Right renal pelvis (tissue), 4 donors: ENCODE results near the gene NRL. TPM values are rescaled to one million over a fixed set of nuclear protein-coding genes. Genes with fewer than 3 reads are reported as not detected.

Experiments
- DNase-seq, 4 donors: peaks; one replicate each; pipeline ENCODE4 v3.0.0-alpha.2; 2013; ENCODE audit warnings: low read depth in 4 of 4, low spot score in 3 of 4, missing footprints in 1 of 4
- polyA plus RNA-seq, 4 donors: library from polyadenylated mRNA; unstranded; fragments of 120-200 nt; gene quantifications; one replicate each; pipeline ENCODE4 v1.2.1, GENCODE V29; 2013; ENCODE audit not compliant: insufficient read length in 4 of 4

The NRL gene
- polyA plus RNA-seq, 4 donors, result 2.5 to 3.7 (median 2.8) TPM

GRCh38 chr14:24145219-24145618, 30.5 kb upstream of the NRL start:
- DNase-seq, result no peak

GRCh38 chr14:24144451-24144850, 29.7 kb upstream of the NRL start:
- no peak for DNase-seq

GRCh38 chr14:24143511-24143910, 28.8 kb upstream of the NRL start:
- no peak for DNase-seq

GRCh38 chr14:24141097-24141880, 26.5 kb upstream of the NRL start, which contains the start of gene EMC9:
Gene EMC9, minus strand, starts transcription at chr14:24141591. Its CDS starts 287 bp downstream, at chr14:24141304.
- peak; percentile 99 to 100 (median 99) for DNase-seq

- DNase-seq, result no peak
Measured at GRCh38 chr14:24139272-24139934, 24.7 kb upstream of the NRL start.

GRCh38 chr14:24138396-24139271, 23.9 kb upstream of the NRL start:
- DNase-seq, result no peak

- no peak for DNase-seq
Measured at GRCh38 chr14:24137529-24138395, 23.0 kb upstream of the NRL start.

- no peak for DNase-seq
Measured at GRCh38 chr14:24136684-24137528, 22.2 kb upstream of the NRL start.

- peak; percentile 76 to 84 (median 81) for DNase-seq
Measured at GRCh38 chr14:24135834-24136683, 21.3 kb upstream of the NRL start, which contains the start of gene PSME1. Gene PSME1, plus strand, starts transcription at chr14:24136194. Its CDS starts 69 bp downstream, at chr14:24136263.

GRCh38 chr14:24135584-24135833, 20.8 kb upstream of the NRL start:
- no peak for DNase-seq

GRCh38 chr14:24133735-24134134, 19.0 kb upstream of the NRL start:
- DNase-seq, result no peak

- DNase-seq, result no peak
Measured at GRCh38 chr14:24132976-24133375, 18.2 kb upstream of the NRL start.

GRCh38 chr14:24132061-24132685, 17.4 kb upstream of the NRL start:
- no peak for DNase-seq

GRCh38 chr14:24131549-24131966, 16.8 kb upstream of the NRL start:
- DNase-seq, result no peak

- DNase-seq, result no peak
Measured at GRCh38 chr14:24130717-24131548, 16.2 kb upstream of the NRL start.

GRCh38 chr14:24130380-24130716, 15.6 kb upstream of the NRL start, which contains the start of gene FITM1:
Gene FITM1, plus strand, starts transcription at chr14:24130659. Its CDS starts 905 bp downstream, at chr14:24131564.
- DNase-seq, result no peak

- DNase-seq, result no peak
Measured at GRCh38 chr14:24129410-24129998, 14.8 kb upstream of the NRL start.
